ACC112 (cell line): ENCODE results near the gene TIAM2.

Experiments
- H2AFZ ChIP-seq: fragments of 200-600 bp; sonication (generic); one replicate; pipeline ENCODE4 v1.6.0; 2017; ENCODE audit warnings: antibody characterized with exemption, low read length; ENCODE audit not compliant: unreplicated experiment
- H3K27ac ChIP-seq: fragments of 200-600 bp; sonication (generic); 2 replicates; pipeline ENCODE4 v1.5.1; 2014; ENCODE audit warnings: low read depth, mild to moderate bottlenecking, antibody characterized with exemption, low read length, moderate library complexity
- H3K27me3 ChIP-seq: fragments of 200-600 bp; sonication (generic); 2 replicates; pipeline ENCODE4 v1.6.1; 2014; ENCODE audit warnings: mild to moderate bottlenecking, antibody characterized with exemption, low read length, moderate library complexity, mixed read lengths; ENCODE audit not compliant: insufficient read depth
- H3K36me3 ChIP-seq: fragments of 200-600 bp; sonication (generic); 2 replicates; pipeline ENCODE4 v1.6.1; 2016; ENCODE audit warnings: mild to moderate bottlenecking, antibody characterized with exemption, low read length, moderate library complexity, mixed read lengths; ENCODE audit not compliant: insufficient read depth
- H3K4me1 ChIP-seq: fragments of 200-600 bp; sonication (generic); one replicate; pipeline ENCODE4 v1.6.1; 2016; ENCODE audit warnings: low read length, mixed read lengths; ENCODE audit not compliant: insufficient read depth, unreplicated experiment, control insufficient read depth
- H3K4me3 ChIP-seq: fragments of 200-600 bp; sonication (generic); 2 replicates; pipeline ENCODE4 v1.5.1; 2014; ENCODE audit warnings: mild to moderate bottlenecking, low read depth, low read length
- H3K79me2 ChIP-seq: fragments of 200-600 bp; sonication (generic); one replicate; pipeline ENCODE4 v1.6.0; 2016; ENCODE audit warnings: low read length; ENCODE audit not compliant: control insufficient read depth, unreplicated experiment, insufficient read depth

TIAM2 gene

DNA sequence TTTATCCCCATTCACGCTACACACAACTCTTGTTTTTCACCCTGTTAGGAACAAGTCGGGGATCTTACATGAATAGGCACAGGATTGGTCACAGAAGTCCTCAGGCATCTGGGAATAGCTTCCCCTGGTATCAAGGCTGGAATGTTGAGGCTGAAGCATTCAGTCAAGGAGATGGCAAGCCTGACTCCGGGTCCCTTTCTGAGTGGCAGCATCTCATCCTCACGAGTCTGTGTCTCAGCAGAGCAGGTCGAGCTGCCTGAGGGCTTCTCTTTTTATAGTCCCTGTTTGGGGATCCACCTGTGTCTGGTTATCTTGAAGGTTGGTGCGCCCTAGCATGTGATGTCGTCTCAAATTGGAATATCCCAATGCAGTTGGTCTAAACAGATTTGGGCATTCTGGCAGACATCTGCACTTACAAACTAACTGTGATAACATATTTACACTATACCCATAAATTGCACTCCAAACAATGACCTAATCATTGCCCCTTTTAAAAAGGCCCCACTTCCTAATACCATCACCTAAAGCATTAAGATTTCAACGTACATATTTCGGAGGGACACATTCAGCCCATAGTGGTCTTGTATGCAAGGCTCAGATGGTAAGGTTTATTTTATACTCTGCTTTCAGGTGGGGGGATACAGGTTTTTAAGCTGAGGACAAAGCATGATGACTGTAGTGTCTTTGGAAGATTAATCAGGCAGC, 156.0 kb downstream of the TIAM2 start:
- Histone ChIP-seq H3K27me3 (no peaks in the 10 kb centered on the region), H2AFZ (no peak overlapping the region), H3K4me1 (peaks cover 20% of the 10 kb centered on the region), H3K27ac (no peak overlapping the region), H3K4me3 (no peak overlapping the region), H3K79me2 (no peaks in the 10 kb centered on the region), H3K36me3 (no peaks in the 10 kb centered on the region)

DNA sequence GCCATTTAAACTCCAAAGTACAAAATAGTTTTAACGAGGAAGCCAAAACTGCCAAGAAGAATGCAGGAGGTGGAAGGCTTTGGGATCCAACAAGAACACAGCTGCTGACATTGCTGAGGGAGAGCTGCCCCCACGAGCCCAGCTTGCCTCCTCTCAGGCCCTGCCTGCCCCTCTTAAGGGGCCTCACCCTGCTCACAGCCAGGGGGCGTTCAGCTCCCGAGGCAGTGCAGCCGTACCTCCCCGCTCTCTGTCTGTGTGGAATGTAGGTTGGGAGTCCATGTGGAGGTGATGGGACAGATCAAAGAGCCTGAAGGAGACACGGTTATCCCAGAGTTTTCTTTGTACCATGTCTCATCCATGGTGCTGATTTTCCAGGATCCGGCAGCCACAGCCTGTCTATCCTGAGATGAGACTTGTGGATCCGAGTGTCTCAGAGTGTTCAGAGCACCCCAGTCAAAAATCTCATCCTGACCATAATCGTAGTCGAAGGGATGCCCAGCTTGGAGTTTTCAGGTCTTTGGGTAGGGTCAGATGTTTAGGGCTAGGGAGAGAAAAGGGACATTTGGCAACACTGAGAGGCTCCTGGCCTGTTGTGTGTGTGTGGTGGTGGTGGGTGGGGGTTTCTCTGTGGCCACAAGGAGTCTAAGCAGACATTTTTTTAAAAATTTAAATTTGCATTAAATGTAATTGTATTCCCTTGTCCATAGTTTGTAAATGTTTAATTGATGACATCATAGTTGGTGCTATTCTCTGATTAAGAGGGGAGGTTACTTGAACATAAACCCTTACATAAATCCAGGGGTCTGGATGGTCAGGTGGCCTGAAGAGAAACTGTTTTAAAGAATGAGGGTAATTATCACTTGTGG, 157.3 kb downstream of the TIAM2 start:
- no peaks in the 10 kb centered on the region for H3K27me3 ChIP-seq
- H3K36me3 ChIP-seq = no peaks in the 10 kb centered on the region
- H2AFZ ChIP-seq = no peak overlapping the region
- H3K4me3 ChIP-seq = no peak overlapping the region
- no peak overlapping the region for H3K27ac ChIP-seq
- H3K79me2 ChIP-seq = no peaks in the 10 kb centered on the region
- H3K4me1 ChIP-seq = peaks cover 27% of the 10 kb centered on the region

DNA sequence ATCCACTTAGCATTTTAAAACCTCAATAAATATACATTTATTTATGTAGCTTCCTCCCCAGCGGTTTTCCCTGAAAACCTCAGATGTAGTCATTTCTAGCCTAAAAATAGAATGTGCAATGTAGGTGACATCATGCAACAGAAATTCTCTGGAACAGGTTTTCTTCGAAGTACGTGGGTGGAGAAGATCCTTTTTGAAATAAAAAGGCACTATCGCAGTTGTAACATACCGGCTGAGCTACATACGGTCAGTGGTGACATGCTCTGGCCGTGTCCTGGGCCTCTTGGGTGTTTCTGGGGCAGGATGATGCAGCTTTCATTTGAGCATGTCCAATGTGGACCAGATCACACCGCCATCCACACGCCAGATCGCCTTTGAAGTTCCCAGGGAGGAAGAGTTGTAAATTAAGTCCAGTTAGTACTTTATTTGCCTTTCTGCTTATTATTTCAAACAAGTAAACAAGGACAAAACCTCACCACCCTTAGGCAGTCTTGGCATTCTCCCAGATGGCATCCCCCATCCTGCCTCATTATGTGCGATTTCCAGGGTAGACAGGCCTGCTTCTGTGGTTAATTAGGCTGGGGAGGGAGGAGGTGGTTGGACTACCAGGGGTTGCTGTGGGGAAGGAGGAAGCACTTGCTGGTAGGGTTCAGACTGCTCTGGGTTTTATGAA, 159.2 kb downstream of the TIAM2 start:
- Histone ChIP-seq H3K79me2 (no peaks in the 10 kb centered on the region), H3K4me1 (peaks cover 32% of the 10 kb centered on the region), H3K27me3 (no peaks in the 10 kb centered on the region), H3K27ac (peak overlapping the region; percentile 50; the same call in 1 of the 2 replicates), H3K4me3 (peak overlapping the region; percentile 30; the same call in 1 of the 2 replicates), H2AFZ (no peak overlapping the region), H3K36me3 (no peaks in the 10 kb centered on the region)

DNA sequence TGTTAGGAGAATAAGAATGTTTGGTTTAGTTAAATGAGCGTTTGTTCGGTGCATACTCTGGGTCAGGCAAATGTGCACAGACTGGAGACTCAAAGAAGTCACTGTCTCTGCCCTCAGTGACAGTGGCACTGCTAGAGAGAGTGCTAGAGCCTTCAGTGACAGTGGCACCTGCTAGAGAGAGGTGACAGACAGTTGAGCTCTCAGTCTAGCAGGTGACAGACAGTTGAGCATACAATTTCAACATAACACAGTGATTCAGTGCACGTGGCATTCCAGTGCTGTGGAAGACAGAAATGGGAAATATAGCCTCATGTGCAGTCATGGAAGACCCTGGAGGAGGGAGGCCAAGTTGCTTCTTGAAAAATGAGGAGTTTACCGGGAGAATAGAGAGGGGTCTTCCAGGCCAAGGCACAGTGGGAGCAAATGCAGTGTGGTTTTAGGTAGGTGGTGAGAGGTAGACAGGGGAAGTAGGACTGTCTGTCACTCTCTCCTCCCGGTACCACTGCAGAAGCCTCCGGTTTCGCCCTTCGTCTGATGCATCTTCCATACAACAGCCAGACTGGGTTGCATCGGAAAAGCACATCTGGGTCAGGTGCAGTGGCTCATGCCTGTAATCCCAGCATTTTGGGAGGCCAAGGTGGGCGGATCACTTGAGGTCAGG, 160.8 kb downstream of the TIAM2 start:
- Histone ChIP-seq H3K79me2 (no peaks in the 10 kb centered on the region), H3K36me3 (no peaks in the 10 kb centered on the region), H3K4me1 (peaks cover 29% of the 10 kb centered on the region), H3K4me3 (no peak overlapping the region), H3K27ac (no peak overlapping the region), H2AFZ (no peak overlapping the region), H3K27me3 (no peaks in the 10 kb centered on the region)

DNA sequence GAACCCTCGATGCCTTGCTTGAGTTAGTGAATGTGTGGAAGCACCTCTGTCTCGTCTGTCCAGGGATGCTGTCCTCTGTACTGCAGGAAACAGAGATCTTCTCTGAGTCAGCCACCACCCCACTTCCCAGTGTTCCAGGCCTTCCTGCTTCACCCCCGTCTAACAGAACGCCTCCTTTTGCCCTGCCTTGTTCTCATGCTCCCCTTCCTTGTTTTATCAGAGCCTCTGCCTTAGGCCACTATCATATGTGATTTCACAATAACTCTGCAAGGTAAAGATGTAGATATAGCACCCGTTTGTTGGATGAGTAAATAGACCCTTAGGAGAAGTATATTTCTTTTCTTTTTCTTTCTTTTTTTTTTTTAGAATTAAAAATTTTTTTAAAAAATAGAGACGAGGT, 162.0 kb downstream of the TIAM2 start:
- H2AFZ ChIP-seq = no peak overlapping the region

DNA sequence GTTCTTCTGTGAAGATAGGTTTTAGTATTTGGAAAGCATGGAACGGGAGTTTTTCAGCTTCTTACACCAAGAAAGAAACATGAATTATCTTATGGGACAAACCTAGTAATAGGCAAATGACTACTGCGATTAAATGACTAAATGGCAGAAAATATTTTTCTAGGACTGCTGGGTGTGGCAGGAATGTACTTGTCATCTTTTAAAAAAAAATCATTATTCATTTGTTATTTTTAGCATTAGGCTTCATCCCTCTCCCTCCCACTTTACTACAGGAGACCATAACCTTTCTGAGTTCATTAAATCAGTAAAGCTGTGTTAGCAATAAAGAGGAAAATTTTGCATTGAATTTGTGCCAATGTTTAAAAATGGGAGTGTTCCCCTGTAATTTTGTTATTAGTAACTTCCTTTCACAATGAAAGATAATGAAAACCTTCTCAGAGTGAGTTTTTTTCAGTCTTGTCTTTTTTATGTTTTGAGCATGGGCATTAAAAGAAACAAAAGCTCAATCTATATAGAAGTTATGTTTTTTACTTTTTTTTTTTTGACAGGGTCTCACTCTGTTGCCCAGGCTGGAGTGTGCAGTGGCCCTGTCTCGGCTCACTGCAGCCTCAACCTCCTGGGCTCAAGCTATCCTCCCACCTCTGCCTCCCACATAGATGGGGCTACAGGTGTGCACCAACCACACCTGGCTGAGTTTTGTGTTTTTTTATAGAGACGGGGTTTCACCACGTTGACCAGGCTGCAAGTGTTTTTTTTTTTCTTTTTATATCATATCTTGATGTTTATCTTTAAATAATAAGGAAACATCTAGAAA, 163.1 kb downstream of the TIAM2 start:
- Histone ChIP-seq H3K27ac (peak overlapping the region; percentile 76), H3K4me1 (peaks cover 39% of the 10 kb centered on the region), H3K79me2 (no peaks in the 10 kb centered on the region), H3K27me3 (no peaks in the 10 kb centered on the region), H3K4me3 (peak overlapping the region; percentile 30; the same call in 1 of the 2 replicates), H2AFZ (no peak overlapping the region), H3K36me3 (no peaks in the 10 kb centered on the region)

More for the DNA sequence above, 162.0 kb downstream of the TIAM2 start:
- no peak overlapping the region for H3K27ac ChIP-seq
- H3K36me3 ChIP-seq = no peaks in the 10 kb centered on the region
- H3K4me1 ChIP-seq = peaks cover 29% of the 10 kb centered on the region
- no peaks in the 10 kb centered on the region for H3K79me2 ChIP-seq
- H3K27me3 ChIP-seq = no peaks in the 10 kb centered on the region
- no peak overlapping the region for H3K4me3 ChIP-seq

DNA sequence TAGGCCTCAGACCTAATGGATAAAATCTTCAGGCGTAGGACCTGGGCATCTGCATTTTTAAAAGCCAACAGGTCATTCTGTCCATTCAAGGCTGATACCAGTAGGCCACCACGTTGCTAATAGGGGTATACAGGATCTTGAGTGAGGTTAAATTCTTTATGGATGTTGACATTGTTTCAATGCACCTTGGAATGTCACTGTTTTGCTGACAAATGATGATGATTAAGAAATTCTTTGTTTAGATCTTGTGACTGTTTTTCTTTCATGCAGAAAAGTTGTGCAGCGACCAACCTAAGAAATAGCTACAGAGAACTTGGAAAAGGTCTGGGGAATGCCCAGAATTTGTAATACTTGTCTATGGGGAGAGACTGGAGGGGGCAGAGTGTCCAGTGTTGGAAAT, 167.6 kb downstream of the TIAM2 start:
- peaks cover 21% of the 10 kb centered on the region for H3K4me1 ChIP-seq
- peak overlapping the region; percentile 1; the same call in 1 of the 2 replicates for H3K27ac ChIP-seq
- no peaks in the 10 kb centered on the region for H3K27me3 ChIP-seq
- H2AFZ ChIP-seq = no peak overlapping the region
- no peaks in the 10 kb centered on the region for H3K79me2 ChIP-seq
- H3K4me3 ChIP-seq = no peak overlapping the region; the same call in 1 of the 2 replicates
- no peaks in the 10 kb centered on the region for H3K36me3 ChIP-seq

DNA sequence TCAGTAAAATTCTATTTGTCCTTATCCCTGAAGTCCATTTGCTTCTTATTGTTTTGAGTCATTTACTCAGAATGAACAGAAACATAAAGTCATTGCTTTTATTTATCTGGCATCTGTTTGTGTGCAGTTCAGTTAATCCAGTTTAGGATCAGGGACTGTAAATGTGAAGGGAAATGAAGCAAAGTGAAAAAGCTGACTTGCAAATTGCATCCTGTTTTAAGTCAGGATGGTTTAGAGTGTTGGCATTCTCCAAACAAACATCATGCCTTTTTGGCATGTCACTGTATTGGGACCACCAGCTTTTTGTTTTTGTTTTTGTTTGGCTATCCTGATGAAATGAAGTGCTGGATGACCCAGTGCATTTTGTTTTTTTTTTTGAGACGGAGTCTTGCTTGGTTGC, 168.5 kb downstream of the TIAM2 start:
- H3K36me3 ChIP-seq = no peaks in the 10 kb centered on the region

DNA sequence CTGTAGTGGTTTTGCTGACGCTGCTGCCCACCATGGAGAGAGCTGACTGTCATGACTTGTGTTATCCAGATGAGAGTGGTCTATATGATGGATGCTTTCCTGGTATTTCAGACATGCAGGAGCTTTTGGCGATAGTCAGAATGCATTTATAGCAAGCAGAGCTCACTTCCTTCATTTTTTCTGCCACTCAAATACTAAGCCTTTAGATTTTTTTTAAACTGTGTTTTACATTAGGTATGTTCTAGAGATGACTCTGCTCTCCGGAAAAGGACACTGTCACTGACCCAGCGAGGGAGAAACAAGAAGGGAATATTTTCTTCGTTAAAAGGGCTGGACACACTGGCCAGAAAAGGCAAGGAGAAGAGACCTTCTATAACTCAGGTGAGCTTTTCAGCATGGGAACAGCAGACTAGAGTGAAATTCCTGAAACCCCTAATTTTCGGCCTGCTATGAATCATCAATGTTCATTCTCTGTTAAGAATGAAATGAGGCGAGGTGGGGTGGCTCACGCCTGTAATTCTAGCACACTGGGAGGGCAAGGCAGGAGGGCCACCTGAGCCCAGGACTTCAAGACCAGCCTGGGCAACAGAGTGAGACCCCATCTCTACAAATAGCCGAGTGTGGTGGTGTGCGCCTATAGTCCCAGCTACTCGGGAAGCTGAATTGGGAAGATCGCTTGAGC, 170.1 kb downstream of the TIAM2 start:
- Histone ChIP-seq H3K27me3 (no peaks in the 10 kb centered on the region), H3K27ac (no peak overlapping the region), H3K36me3 (no peaks in the 10 kb centered on the region), H2AFZ (no peak overlapping the region), H3K79me2 (no peaks in the 10 kb centered on the region), H3K4me1 (peaks cover 13% of the 10 kb centered on the region), H3K4me3 (no peak overlapping the region)

More for the DNA sequence above, 168.5 kb downstream of the TIAM2 start:
- Histone ChIP-seq H3K4me3 (no peak overlapping the region), H3K27ac (no peak overlapping the region), H3K27me3 (no peaks in the 10 kb centered on the region), H3K79me2 (no peaks in the 10 kb centered on the region), H3K4me1 (peaks cover 13% of the 10 kb centered on the region), H2AFZ (no peak overlapping the region)
